Upper lobe of left lung (tissue), 4 donors: Measurements from ENCODE around the gene LTBP1.
"Not testable (repeated sequence)": the region's sequence is repeated elsewhere in the genome, so short reads cannot be mapped to it uniquely, and the experiment has no call there.

ENCODE experiments used
- CTCF ChIP-seq, 6 experiments: fragments of 450-650 bp in 4 of 6; fragments of 200-600 bp in 2 of 6; sonication (generic) in 2 of 6; IDR thresholded peaks; one replicate each; pipeline ENCODE4 v1.5.1; 2016 to 2019; ENCODE audit warnings: antibody characterized with exemption in 6 of 6
- EP300 ChIP-seq, 4 donors: sonication (generic); formaldehyde crosslinking; IDR thresholded peaks; one replicate each; pipeline ENCODE4 v1.5.1; 2017; ENCODE audit warnings: antibody characterized with exemption in 4 of 4, control low read depth in 2 of 4

- not testable (repeated sequence) for TF ChIP-seq CTCF, EP300 (IDR thresholded peaks at IDR 0.05)
These were observed 106.0 kb downstream of the LTBP1 start for GRCh38 chr2:33052795-33053194.
